Right forelimb (tissue), 1 donor: ENCODE data around the gene RNF39.
A peak's percentile ranks its signal among the peaks of the same experiment; 100 is the strongest.
"Not testable (repeated sequence)": the region's sequence is repeated elsewhere in the genome, so short reads cannot be mapped to it uniquely, and the experiment has no call there.

Experiments
- DNase-seq: peaks from one replicate; pipeline ENCODE4 v3.0.0-alpha.2; 2018

The RNF39 gene

GRCh38 chr6:30061092-30061857 is 14.3 kb downstream of the RNF39 start, which contains the start of gene POLR1H:
Gene POLR1H, plus strand, starts transcription at chr6:30061265. Its CDS starts 260 bp downstream, at chr6:30061525.
- DNase-seq = peak; percentile 93

GRCh38 chr6:30060606-30061091 is 14.9 kb downstream of the RNF39 start:
- DNase-seq = peak; percentile 62

- no peak for DNase-seq
Observed at GRCh38 chr6:30055513-30055912, 20.1 kb downstream of the RNF39 start.

- no peak for DNase-seq
Observed at GRCh38 chr6:30053682-30054081, 21.9 kb downstream of the RNF39 start.

GRCh38 chr6:30047220-30047619 is 28.3 kb downstream of the RNF39 start:
- DNase-seq = no peak

GRCh38 chr6:30044630-30045029 is 30.9 kb downstream of the RNF39 start:
- DNase-seq = no peak

- no peak for DNase-seq
Observed at GRCh38 chr6:30043744-30044143, 31.8 kb downstream of the RNF39 start.

GRCh38 chr6:30042914-30043313 is 32.7 kb downstream of the RNF39 start:
- no peak for DNase-seq

- DNase-seq = no peak
Observed at GRCh38 chr6:30042476-30042875, 33.1 kb downstream of the RNF39 start.

- no peak for DNase-seq
Observed at GRCh38 chr6:30041821-30042220, 33.7 kb downstream of the RNF39 start.

- no peak for DNase-seq
Observed at GRCh38 chr6:30041221-30041620, 34.3 kb downstream of the RNF39 start.

- no peak for DNase-seq
Observed at GRCh38 chr6:30037182-30037788, 38.3 kb downstream of the RNF39 start.

GRCh38 chr6:30035784-30036183 is 39.8 kb downstream of the RNF39 start:
- no peak for DNase-seq

GRCh38 chr6:30033440-30033839 is 42.1 kb downstream of the RNF39 start:
- DNase-seq = not testable (repeated sequence)

GRCh38 chr6:30031381-30031780 is 44.2 kb downstream of the RNF39 start:
- DNase-seq = no peak

GRCh38 chr6:30029588-30029987 is 46.0 kb downstream of the RNF39 start:
- DNase-seq = no peak

GRCh38 chr6:30025186-30025585 is 50.4 kb downstream of the RNF39 start:
- DNase-seq = no peak

GRCh38 chr6:30022712-30023111 is 52.9 kb downstream of the RNF39 start:
- not testable (repeated sequence) for DNase-seq

- DNase-seq = no peak
Observed at GRCh38 chr6:30022189-30022588, 53.4 kb downstream of the RNF39 start.

- no peak for DNase-seq
Observed at GRCh38 chr6:30020626-30021025, 54.9 kb downstream of the RNF39 start.
